GM12878 (cell line): ENCODE data around the gene RRAGB. TPM values are rescaled to one million over a fixed set of nuclear protein-coding genes. Genes with fewer than 3 reads are reported as not detected.
A peak's percentile ranks its signal among the peaks of the same experiment; 100 is the strongest.

Experiments
- ATAC-seq: fragments of 200-7000 bp; cut with Tn5 transposase; 3 replicates; pipeline ENCODE4 v1.9.1; 2020; ENCODE audit warnings: mild to moderate bottlenecking, moderate library complexity
- BruUV-seq: library from RNA; stranded (reverse); fragments of 400-500 nt; replicated peaks from 2 replicates; lab custom pipeline; 2021; lab: Mats Ljungman, UMichigan
- CTCF ChIA-PET: fragments of 300-600 bp; sonication (Branson Sonifier 250); formaldehyde crosslinking; extraction: SDS; loops from one replicate; lab custom pipeline; 2021; ENCODE audit warnings: inconsistent platforms; lab: Yijun Ruan, JAX
- POLR2A ChIA-PET: fragments of 350-600 bp; formaldehyde crosslinking; extraction: SDS; loops from one replicate; lab custom pipeline; 2021; ENCODE audit warnings: inconsistent platforms; lab: Charles Lee
- RAD21 ChIA-PET: fragments of 300-600 bp; sonication (Branson Sonifier 250); formaldehyde crosslinking; loops from one replicate; lab custom pipeline; 2023; ENCODE audit warnings: antibody characterized with exemption; ENCODE audit not compliant: unreplicated experiment; lab: Charles Lee
- SMC1A ChIA-PET: fragments of 300-600 bp; sonication (Branson Sonifier 250); formaldehyde crosslinking; loops from one replicate; lab custom pipeline; 2023; ENCODE audit not compliant: unreplicated experiment, uncharacterized antibody; lab: Charles Lee
- DNase-seq: peaks from one replicate; pipeline ENCODE4 v3.0.0-alpha.2; 2011; ENCODE audit warnings: low read depth, low spot score
- FAIRE-seq: peaks from 3 replicates; lab custom pipeline; 2011; peaks lifted over from hg19 to GRCh38; lab: Jason Lieb, UNC
- H2AFZ ChIP-seq: 2 replicates; pipeline ENCODE4 v1.6.0; 2011; ENCODE audit warnings: low read depth, low read length, control low read depth; ENCODE audit not compliant: control insufficient read depth
- H3K27ac ChIP-seq: 2 replicates; pipeline ENCODE4 v1.5.1; 2011; ENCODE audit warnings: control low read depth; ENCODE audit not compliant: control insufficient read depth, insufficient read depth
- H3K27me3 ChIP-seq, 2 experiments: replicated peaks in 1 of 2; 2 replicates each; pipeline versions ENCODE4 v1.6.0 to v1.6.1; 2011; ENCODE audit warnings: low read length in 1 of 2; ENCODE audit not compliant: control insufficient read depth in 2 of 2, insufficient read depth in 2 of 2
- H3K36me3 ChIP-seq, 2 experiments: 2 replicates each; pipeline ENCODE4 v1.5.1; 2011; ENCODE audit warnings: low read length in 1 of 2; ENCODE audit not compliant: control insufficient read depth in 2 of 2, insufficient read depth in 2 of 2
- H3K4me1 ChIP-seq: 2 replicates; pipeline ENCODE4 v1.6.1; 2011; ENCODE audit warnings: mild to moderate bottlenecking, low read length, moderate library complexity, mixed read lengths; ENCODE audit not compliant: control insufficient read depth, insufficient read depth
- H3K4me2 ChIP-seq: 2 replicates; pipeline ENCODE4 v1.6.0; 2011; ENCODE audit warnings: control low read depth; ENCODE audit not compliant: control insufficient read depth, insufficient read depth
- H3K4me3 ChIP-seq: fragments of 200-600 bp; sonication (generic); 2 replicates; pipeline ENCODE4 v1.5.1; 2016
- H3K79me2 ChIP-seq: 2 replicates; pipeline ENCODE4 v1.6.0; 2011; ENCODE audit warnings: low read length; ENCODE audit not compliant: control insufficient read depth, insufficient read depth
- H3K9ac ChIP-seq: 2 replicates; pipeline ENCODE4 v1.8.0; 2011; ENCODE audit warnings: low read length, control low read depth, mixed read lengths; ENCODE audit not compliant: control insufficient read depth, insufficient read depth
- H3K9me3 ChIP-seq: replicated peaks from 3 replicates; pipeline ENCODE4 v1.5.1; 2011; ENCODE audit warnings: mild to moderate bottlenecking, low read length; ENCODE audit not compliant: control insufficient read depth, insufficient read depth
- H4K20me1 ChIP-seq: 2 replicates; pipeline ENCODE4 v1.6.0; 2011; ENCODE audit not compliant: control insufficient read depth, insufficient read depth
- CBX3 ChIP-seq: fragments of 200-600 bp; sonication (generic); IDR thresholded peaks from 2 replicates; pipeline ENCODE4 v1.6.1; 2016; ENCODE audit warnings: low read depth, borderline replicate concordance
- CHD4 ChIP-seq: fragments of 200-600 bp; sonication (generic); IDR thresholded peaks from 2 replicates; pipeline ENCODE4 v1.6.1; 2016; ENCODE audit warnings: mild to moderate bottlenecking
- DPF2 ChIP-seq: fragments of 450-650 bp; IDR thresholded peaks from 2 replicates; pipeline ENCODE4 v1.6.1; 2017; ENCODE audit warnings: mild to moderate bottlenecking
- HDAC6 ChIP-seq: fragments of 200-600 bp; sonication (generic); IDR thresholded peaks from one replicate; pipeline ENCODE4 v1.8.0; 2017; ENCODE audit warnings: antibody characterized with exemption; ENCODE audit not compliant: unreplicated experiment
- KAT2A ChIP-seq: conservative IDR thresholded peaks from 2 replicates; pipeline ENCODE4 v1.6.1; 2011; ENCODE audit warnings: low read depth, low read length; ENCODE audit not compliant: control insufficient read depth
- KLF5 ChIP-seq: fragments of 450-650 bp; IDR thresholded peaks from 2 replicates; pipeline ENCODE4 v1.6.1; 2014; ENCODE audit warnings: mild to moderate bottlenecking; ENCODE audit not compliant: partially characterized antibody
- NBN ChIP-seq: fragments of 450-650 bp; IDR thresholded peaks from 2 replicates; pipeline ENCODE4 v1.6.1; 2016
- NR2C2 ChIP-seq: IDR thresholded peaks from 2 replicates; pipeline ENCODE4 v1.6.1; 2011; ENCODE audit warnings: borderline replicate concordance, low read depth; ENCODE audit not compliant: control insufficient read depth, insufficient read length
- RUNX3 ChIP-seq: IDR thresholded peaks from 2 replicates; pipeline ENCODE4 v1.6.1; 2012; ENCODE audit warnings: low read length, inconsistent platforms
- SIX5 ChIP-seq: IDR thresholded peaks from 2 replicates; pipeline ENCODE4 v1.6.1; 2011; ENCODE audit warnings: mild to moderate bottlenecking, low read depth, low read length, moderate library complexity; ENCODE audit not compliant: severe bottlenecking
- SMAD5 ChIP-seq: IDR thresholded peaks from 2 replicates; pipeline ENCODE4 v1.6.1; 2016; ENCODE audit warnings: antibody characterized with exemption, low read depth
- SPI1 ChIP-seq: IDR thresholded peaks from 2 replicates; pipeline ENCODE4 v1.6.1; 2011; ENCODE audit warnings: low read depth, mild to moderate bottlenecking, low read length, moderate library complexity, borderline replicate concordance; ENCODE audit not compliant: insufficient read depth
- SUZ12 ChIP-seq: fragments of 200-600 bp; sonication (generic); IDR thresholded peaks from one replicate; pipeline ENCODE4 v1.6.1; 2018; ENCODE audit warnings: antibody characterized with exemption, mild to moderate bottlenecking; ENCODE audit not compliant: unreplicated experiment
- ZZZ3 ChIP-seq: IDR thresholded peaks from 2 replicates; pipeline ENCODE4 v1.6.1; 2011; ENCODE audit warnings: low read depth; ENCODE audit not compliant: control insufficient read depth, insufficient read length
- WGBS: methylation state at CpG from one replicate; pipeline ENCODE4 v1.1.6; 2016; ENCODE audit warnings: low lambda C conversion rate; ENCODE audit not compliant: insufficient replicate concordance, insufficient coverage; ENCODE audit errors: missing lambda C conversion rate; 5-methylcytosine and 5-hydroxymethylcytosine counted together
- in situ Hi-C: fragments of 300-500 bp; cut with MboI; formaldehyde crosslinking; loops from 9 replicates; pipeline ENCODE4 v1.14.3; 2018; ENCODE audit warnings: mixed read lengths
- intact Hi-C: fragments of 100-400 bp; cut with micrococcal nuclease; formaldehyde crosslinking; loops from one replicate; pipeline ENCODE4 v1.14.2; 2022; ENCODE audit not compliant: unreplicated experiment
- polyA plus RNA-seq, 11 experiments: library from polyadenylated mRNA; depleted of rRNA in 4 of 11; unstranded in 6 of 11; stranded (reverse) in 5 of 11; fragments of >200 nt; fragmentation: Nextera tagmentation in 4 of 11; fragmentation: Illumina TruSeq in 1 of 11; extraction: Ambion mirVana in 4 of 11; extraction: Trizol in 1 of 11; gene quantifications; 1 replicate in 1 of 11; 2 replicates in 10 of 11; pipeline versions ENCODE4 v1.2.1 to v1.2.3, GENCODE V29; 2011 to 2016; ENCODE audit warnings: inconsistent platforms in 2 of 11, missing spikeins in 2 of 11, low read depth in 1 of 11
- total RNA-seq, 4 experiments: library from RNA; depleted of rRNA in 3 of 4; stranded (reverse); fragments of >200 nt in 3 of 4; fragmentation: Illumina TruSeq in 1 of 4; extraction: Trizol in 1 of 4; gene quantifications; 2 replicates each; pipeline versions ENCODE4 v1.2.1 to v1.2.3, GENCODE V29; 2013 to 2021

Gene RRAGB
- total and polyA plus RNA-seq, 10 of the 15 experiments (the other 5 are each of a cell fraction or from before 2014, with no cell fraction given), result 8.2 to 30.8 (median 12.0) TPM

DNA sequence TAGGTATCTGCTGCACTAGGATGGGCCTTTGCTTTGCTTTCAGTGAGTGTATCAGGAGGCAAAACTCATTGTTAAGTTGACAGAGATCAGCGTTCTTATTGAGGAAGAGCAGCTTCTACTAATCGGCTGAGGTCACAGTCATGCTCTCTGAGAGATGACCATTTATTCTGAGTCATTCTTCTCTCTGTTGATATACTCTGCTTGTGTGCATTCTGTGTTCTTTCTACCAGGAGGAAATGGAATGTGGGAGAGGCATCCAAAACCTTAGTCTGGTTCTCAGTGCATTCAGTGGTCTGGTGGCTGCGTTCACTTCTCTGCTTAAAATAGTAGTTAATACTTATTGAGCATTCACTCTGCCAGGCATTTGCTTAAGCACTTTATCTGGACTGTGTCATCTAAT, 66.2 kb downstream of the RRAGB start (continued):
- TF ChIP-seq KAT2A (no peak), CHD4 (no peak), SUZ12 (no peak), DPF2 (no peak), ZZZ3 (no peak)

DNA sequence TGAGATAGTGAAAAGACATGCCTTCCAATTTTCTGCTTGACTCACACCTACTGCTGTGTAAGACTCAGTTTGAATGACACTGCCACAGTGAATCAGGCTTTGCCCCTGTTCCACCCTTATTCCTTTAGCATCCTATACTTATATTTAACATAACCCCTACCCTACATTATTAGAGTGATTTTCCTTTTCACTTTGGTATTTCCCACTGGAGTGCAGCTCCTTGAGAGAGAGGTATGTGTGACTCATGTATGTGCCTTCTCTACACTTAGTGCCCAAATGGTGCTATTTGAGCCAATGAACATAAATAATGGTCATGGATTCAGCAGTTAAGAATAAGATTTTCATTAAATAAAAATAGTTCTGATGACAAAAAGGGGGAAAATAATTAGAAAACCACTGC, 69.5 kb downstream of the RRAGB start:
- H3K4me2 ChIP-seq, result no peak overlapping the region
- ATAC-seq (peak; percentile 53), FAIRE-seq (no peak), DNase-seq (no peak)
- intact Hi-C loops (no loop called here), in situ Hi-C loops (no loop called here)
- H3K79me2 ChIP-seq, result no peaks in the 10 kb centered on the region
- RAD21 ChIA-PET, result interaction anchor here (1.1 kb wide), 1 partner anchor 121 kb away, joined by 3 read pairs; no protein-coding TSS in a partner anchor
- H3K4me1 ChIP-seq, result 0 out of 2 replicates have a peak, but pooled peaks cover 4% of the 10 kb centered on the region
- H3K9me3 ChIP-seq, result no peaks in the 10 kb centered on the region; the same call in 1 of the 3 replicates
- SMC1A ChIA-PET, result interaction anchor here (1.2 kb wide), 1 partner anchor 127 kb away, joined by 3 read pairs; no protein-coding TSS in a partner anchor
- H3K9ac ChIP-seq, result no peak overlapping the region
- H3K36me3 ChIP-seq, result no peaks in the 10 kb centered on the region
- H3K27me3 ChIP-seq, result no peaks in the 10 kb centered on the region
- no peak overlapping the region for H2AFZ ChIP-seq
- no peak overlapping the region for H3K4me3 ChIP-seq
- TF ChIP-seq KLF5, result no peak
- TF ChIP-seq NBN, result no peak
- POLR2A ChIA-PET, result no interaction called here
- CTCF ChIA-PET, result no interaction called here
- BruUV-seq, result no TSS peak
- H4K20me1 ChIP-seq, result no peaks in the 10 kb centered on the region
- H3K27ac ChIP-seq, result no peak overlapping the region

DNA sequence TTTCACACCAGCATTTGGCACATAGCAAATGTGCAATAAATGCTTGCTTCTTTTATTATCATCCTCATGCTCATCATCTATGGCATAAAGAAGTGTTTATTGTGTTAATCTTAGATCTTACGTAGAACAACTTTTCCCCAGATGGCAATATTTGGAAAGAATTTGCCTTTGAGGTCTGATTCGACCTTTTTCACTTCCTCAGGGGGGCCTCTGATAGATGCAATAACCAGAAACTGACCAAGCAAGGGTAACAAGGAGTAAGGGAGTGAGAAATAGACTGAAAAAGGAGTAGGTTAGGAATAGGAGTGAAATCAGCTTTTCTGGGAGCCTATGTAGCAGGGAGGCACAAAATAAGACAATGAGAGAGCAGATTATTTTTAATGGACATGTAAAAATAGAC, 70.2 kb downstream of the RRAGB start:
- Histone ChIP-seq H3K9me3 (no peaks in the 10 kb centered on the region; the same call in 1 of the 3 replicates), H3K36me3 (no peaks in the 10 kb centered on the region), H3K79me2 (no peaks in the 10 kb centered on the region), H3K4me3 (no peak overlapping the region), H3K4me1 (0 out of 2 replicates have a peak, but pooled peaks cover 4% of the 10 kb centered on the region), H3K27ac (no peak overlapping the region)
- SMC1A ChIA-PET, result interaction anchor here (1.2 kb wide), 1 partner anchor 127 kb away, joined by 3 read pairs; no protein-coding TSS in a partner anchor
- DNase-seq (no peak), FAIRE-seq (no peak), ATAC-seq (peak; percentile 73)
- WGBS, result 0% methylated on average over 2 of the region's 2 CpGs
- RAD21 ChIA-PET, result no interaction called here
- in situ Hi-C loops, result no loop called here
- intact Hi-C loops, result no loop called here
- TF ChIP-seq SIX5 (no peak), NR2C2 (no peak), SMAD5 (no peak), RUNX3 (peak; percentile 42), HDAC6 (no peak), ZZZ3 (no peak), CBX3 (no peak), SPI1 (peak; percentile 76)
- TF ChIP-seq, all 136 proteins: peak for 2
- no TSS peak for BruUV-seq
- Histone ChIP-seq H2AFZ (no peak overlapping the region), H4K20me1 (no peaks in the 10 kb centered on the region), H3K4me2 (0 out of 2 replicates have a peak overlapping the region, but pooled peaks have one; percentile 13), H3K27me3 (no peaks in the 10 kb centered on the region), H3K9ac (no peak overlapping the region)
- CTCF ChIA-PET, result no interaction called here
- POLR2A ChIA-PET, result no interaction called here
